Stimulated activated CD4-positive, alpha-beta T cell treated with anti-CD3 and anti-CD28 coated beads, Interleukin-1b, Interleukin-23, amount 100 ng/mL, for 48 hours (primary cell): Measurements from ENCODE around the gene RABGAP1L.

Experiments used
- DNase-seq: peaks from one replicate; pipeline ENCODE4 v3.0.0-alpha.2; 2020

The RABGAP1L gene

GRCh38 chr1:174982971-174983689 lies 823.8 kb downstream of the RABGAP1L start:
- no peak for DNase-seq

GRCh38 chr1:174984952-174985351 lies 825.6 kb downstream of the RABGAP1L start:
- DNase-seq, result no peak

- DNase-seq, result no peak
Measured at GRCh38 chr1:174988539-174988938, 829.2 kb downstream of the RABGAP1L start.

GRCh38 chr1:174988986-174989385 lies 829.7 kb downstream of the RABGAP1L start:
- no peak for DNase-seq

GRCh38 chr1:174989536-174990220 lies 830.4 kb downstream of the RABGAP1L start:
- DNase-seq, result no peak

GRCh38 chr1:174990382-174990999 lies 831.2 kb downstream of the RABGAP1L start:
- DNase-seq, result no peak

- DNase-seq, result no peak
Measured at GRCh38 chr1:174991473-174991872, 832.2 kb downstream of the RABGAP1L start.

GRCh38 chr1:174995121-174995520 lies 835.8 kb downstream of the RABGAP1L start:
- DNase-seq, result no peak

GRCh38 chr1:174995916-174996315 lies 836.6 kb downstream of the RABGAP1L start:
- DNase-seq, result no peak

GRCh38 chr1:174996476-174996875 lies 837.2 kb downstream of the RABGAP1L start:
- DNase-seq, result no peak

- DNase-seq, result no peak
Measured at GRCh38 chr1:174997041-174997440, 837.7 kb downstream of the RABGAP1L start.

- DNase-seq, result peak; percentile 34
Measured at GRCh38 chr1:174998569-174999215, 839.4 kb downstream of the RABGAP1L start.

GRCh38 chr1:174999216-174999935 lies 840.1 kb downstream of the RABGAP1L start:
- peak; percentile 97 for DNase-seq

GRCh38 chr1:174999936-175000696 lies 840.8 kb downstream of the RABGAP1L start, which contains the start of gene CACYBP:
Gene CACYBP (plus strand): TSS chr1:174999947. CDS start chr1:175000181, 234 bp downstream.
- DNase-seq, result peak; percentile 36

GRCh38 chr1:175000697-175001187 lies 841.4 kb downstream of the RABGAP1L start:
- DNase-seq, result no peak

- DNase-seq, result no peak
Measured at GRCh38 chr1:175002910-175003517, 843.7 kb downstream of the RABGAP1L start.

- DNase-seq, result no peak
Measured at GRCh38 chr1:175003521-175003920, 844.2 kb downstream of the RABGAP1L start.

GRCh38 chr1:175005085-175005783 lies 845.9 kb downstream of the RABGAP1L start:
- peak; percentile 27 for DNase-seq

GRCh38 chr1:175009532-175009931 lies 850.2 kb downstream of the RABGAP1L start:
- DNase-seq, result no peak

- no peak for DNase-seq
Measured at GRCh38 chr1:175013445-175013844, 854.1 kb downstream of the RABGAP1L start.

- DNase-seq, result no peak
Measured at GRCh38 chr1:175015243-175015642, 855.9 kb downstream of the RABGAP1L start.
